ENCODE data around the gene SLC4A9. TPM values are rescaled to one million over a fixed set of nuclear protein-coding genes. Genes with fewer than 3 reads are reported as not detected.

Gene SLC4A9
- polyA plus RNA-seq, 4 donors: not detected

- no peaks in the 10 kb centered on the region for H3K27me3 ChIP-seq (ENCODE audit: control insufficient read depth in 3 of 3, insufficient read depth in 3 of 3, low read length in 3 of 3)
- no peaks in the 10 kb centered on the region for H3K36me3 ChIP-seq (ENCODE audit: control insufficient read depth in 3 of 3, insufficient read depth in 2 of 3, low read depth in 1 of 3, low read length in 3 of 3)
- H3K4me1 ChIP-seq (ENCODE audit: control insufficient read depth in 3 of 3, insufficient read depth in 2 of 3, low read depth in 1 of 3, low read length in 2 of 3): no peaks in the 10 kb centered on the region
- FAIRE-seq: no peak
- H3K27ac ChIP-seq (ENCODE audit: low read depth in 1 of 3, low read length in 2 of 3): peak overlapping the region in 1 of 3 donors; percentile 32
- H3K4me3 ChIP-seq (ENCODE audit: low read depth in 1 of 3, low read length in 3 of 3): no peak overlapping the region
- 82 to 95% (median 90%) methylated on average over 2 of the region's 2 CpGs for WGBS, 3 donors
- H3K9me3 ChIP-seq (ENCODE audit: control insufficient read depth in 2 of 2, insufficient read depth in 1 of 2, low read depth in 1 of 2, low read length in 1 of 2): no peaks in the 10 kb centered on the region
- DNase-seq: peak in 1 of 2 donors; percentile 53
Observed at GRCh38 chr5:140321796-140322195, 38.2 kb upstream of the SLC4A9 start.

- no peak for FAIRE-seq
- no peaks in the 10 kb centered on the region for H3K36me3 ChIP-seq (ENCODE audit: control insufficient read depth in 3 of 3, insufficient read depth in 2 of 3, low read depth in 1 of 3, low read length in 3 of 3)
- no peaks in the 10 kb centered on the region for H3K27me3 ChIP-seq (ENCODE audit: control insufficient read depth in 3 of 3, insufficient read depth in 3 of 3, low read length in 3 of 3)
- no peak for DNase-seq
- H3K4me1 ChIP-seq (ENCODE audit: control insufficient read depth in 3 of 3, insufficient read depth in 2 of 3, low read depth in 1 of 3, low read length in 2 of 3): no peaks in the 10 kb centered on the region
- no peak overlapping the region for H3K4me3 ChIP-seq (ENCODE audit: low read depth in 1 of 3, low read length in 3 of 3)
- H3K9me3 ChIP-seq (ENCODE audit: control insufficient read depth in 2 of 2, insufficient read depth in 1 of 2, low read depth in 1 of 2, low read length in 1 of 2): no peaks in the 10 kb centered on the region
- H3K27ac ChIP-seq (ENCODE audit: low read depth in 1 of 3, low read length in 2 of 3): peak overlapping the region in 1 of 3 donors; percentile 26
- 73 to 80% (median 77%) methylated on average over 9 of the region's 9 CpGs for WGBS, 3 donors
Observed at GRCh38 chr5:140322751-140323731, 37.0 kb upstream of the SLC4A9 start.

- WGBS, 3 donors: 81 to 88% (median 84%) methylated on average over 5 of the region's 5 CpGs
- Histone ChIP-seq H3K27me3 (ENCODE audit: control insufficient read depth in 3 of 3, insufficient read depth in 3 of 3, low read length in 3 of 3) (no peaks in the 10 kb centered on the region), H3K9me3 (ENCODE audit: control insufficient read depth in 2 of 2, insufficient read depth in 1 of 2, low read depth in 1 of 2, low read length in 1 of 2) (no peaks in the 10 kb centered on the region), H3K4me3 (ENCODE audit: low read depth in 1 of 3, low read length in 3 of 3) (no peak overlapping the region), H3K36me3 (ENCODE audit: control insufficient read depth in 3 of 3, insufficient read depth in 2 of 3, low read depth in 1 of 3, low read length in 3 of 3) (no peaks in the 10 kb centered on the region), H3K4me1 (ENCODE audit: control insufficient read depth in 3 of 3, insufficient read depth in 2 of 3, low read depth in 1 of 3, low read length in 2 of 3) (no peaks in the 10 kb centered on the region), H3K27ac (ENCODE audit: low read depth in 1 of 3, low read length in 2 of 3) (no peak overlapping the region)
- FAIRE-seq (no peak), DNase-seq (no peak)
Observed at GRCh38 chr5:140324041-140324600, 35.9 kb upstream of the SLC4A9 start.

- Histone ChIP-seq H3K36me3 (ENCODE audit: control insufficient read depth in 3 of 3, insufficient read depth in 2 of 3, low read depth in 1 of 3, low read length in 3 of 3) (no peaks in the 10 kb centered on the region), H3K9me3 (ENCODE audit: control insufficient read depth in 2 of 2, insufficient read depth in 1 of 2, low read depth in 1 of 2, low read length in 1 of 2) (no peaks in the 10 kb centered on the region), H3K27ac (ENCODE audit: low read depth in 1 of 3, low read length in 2 of 3) (no peak overlapping the region), H3K27me3 (ENCODE audit: control insufficient read depth in 3 of 3, insufficient read depth in 3 of 3, low read length in 3 of 3) (no peaks in the 10 kb centered on the region), H3K4me1 (ENCODE audit: control insufficient read depth in 3 of 3, insufficient read depth in 2 of 3, low read depth in 1 of 3, low read length in 2 of 3) (no peaks in the 10 kb centered on the region), H3K4me3 (ENCODE audit: low read depth in 1 of 3, low read length in 3 of 3) (no peak overlapping the region)
- FAIRE-seq (no peak), DNase-seq (no peak)
- WGBS, 3 donors: 50 to 80% (median 67%) methylated on average over 1 of the region's 1 CpG
Observed at GRCh38 chr5:140324617-140325241, 35.3 kb upstream of the SLC4A9 start.

- no peak overlapping the region for H3K4me3 ChIP-seq (ENCODE audit: low read depth in 1 of 3, low read length in 3 of 3)
- H3K36me3 ChIP-seq (ENCODE audit: control insufficient read depth in 3 of 3, insufficient read depth in 2 of 3, low read depth in 1 of 3, low read length in 3 of 3): no peaks in the 10 kb centered on the region
- H3K9me3 ChIP-seq (ENCODE audit: control insufficient read depth in 2 of 2, insufficient read depth in 1 of 2, low read depth in 1 of 2, low read length in 1 of 2): no peaks in the 10 kb centered on the region
- DNase-seq (no peak), FAIRE-seq (no peak)
- WGBS, 3 donors: 83 to 92% (median 84%) methylated on average over 3 of the region's 3 CpGs
- no peaks in the 10 kb centered on the region for H3K27me3 ChIP-seq (ENCODE audit: control insufficient read depth in 3 of 3, insufficient read depth in 3 of 3, low read length in 3 of 3)
- no peak overlapping the region for H3K27ac ChIP-seq (ENCODE audit: low read depth in 1 of 3, low read length in 2 of 3)
- H3K4me1 ChIP-seq (ENCODE audit: control insufficient read depth in 3 of 3, insufficient read depth in 2 of 3, low read depth in 1 of 3, low read length in 2 of 3): no peaks in the 10 kb centered on the region
Observed at GRCh38 chr5:140325486-140325885, 34.5 kb upstream of the SLC4A9 start.

- H3K36me3 ChIP-seq (ENCODE audit: control insufficient read depth in 3 of 3, insufficient read depth in 2 of 3, low read depth in 1 of 3, low read length in 3 of 3): no peaks in the 10 kb centered on the region
- DNase-seq: no peak
- FAIRE-seq: no peak
- H3K4me1 ChIP-seq (ENCODE audit: control insufficient read depth in 3 of 3, insufficient read depth in 2 of 3, low read depth in 1 of 3, low read length in 2 of 3): no peaks in the 10 kb centered on the region
- no peaks in the 10 kb centered on the region for H3K27me3 ChIP-seq (ENCODE audit: control insufficient read depth in 3 of 3, insufficient read depth in 3 of 3, low read length in 3 of 3)
- H3K4me3 ChIP-seq (ENCODE audit: low read depth in 1 of 3, low read length in 3 of 3): no peak overlapping the region
- H3K27ac ChIP-seq (ENCODE audit: low read depth in 1 of 3, low read length in 2 of 3): no peak overlapping the region
- H3K9me3 ChIP-seq (ENCODE audit: control insufficient read depth in 2 of 2, insufficient read depth in 1 of 2, low read depth in 1 of 2, low read length in 1 of 2): no peaks in the 10 kb centered on the region
- WGBS, 3 donors: 56 to 72% (median 70%) methylated on average over 2 of the region's 2 CpGs
Observed at GRCh38 chr5:140327589-140327988, 32.4 kb upstream of the SLC4A9 start.

GRCh38 chr5:140328036-140328764 lies 31.8 kb upstream of the SLC4A9 start:
- no peak for DNase-seq
- no peak for FAIRE-seq
- H3K27me3 ChIP-seq (ENCODE audit: control insufficient read depth in 3 of 3, insufficient read depth in 3 of 3, low read length in 3 of 3): no peaks in the 10 kb centered on the region
- no peak overlapping the region for H3K27ac ChIP-seq (ENCODE audit: low read depth in 1 of 3, low read length in 2 of 3)
- no peak overlapping the region for H3K4me3 ChIP-seq (ENCODE audit: low read depth in 1 of 3, low read length in 3 of 3)
- no peaks in the 10 kb centered on the region for H3K4me1 ChIP-seq (ENCODE audit: control insufficient read depth in 3 of 3, insufficient read depth in 2 of 3, low read depth in 1 of 3, low read length in 2 of 3)
- peaks cover 0 to under 1% (median 0%) of the 10 kb centered on the region in 3 donors for H3K36me3 ChIP-seq (ENCODE audit: control insufficient read depth in 3 of 3, insufficient read depth in 2 of 3, low read depth in 1 of 3, low read length in 3 of 3)
- no peaks in the 10 kb centered on the region for H3K9me3 ChIP-seq (ENCODE audit: control insufficient read depth in 2 of 2, insufficient read depth in 1 of 2, low read depth in 1 of 2, low read length in 1 of 2)
- 77 to 83% (median 80%) methylated on average over 8 of the region's 8 CpGs for WGBS, 3 donors
